ENCODE results near the gene HAVCR2.
A peak's percentile ranks its signal among the peaks of the same experiment; 100 is the strongest.

Gene HAVCR2

DNA sequence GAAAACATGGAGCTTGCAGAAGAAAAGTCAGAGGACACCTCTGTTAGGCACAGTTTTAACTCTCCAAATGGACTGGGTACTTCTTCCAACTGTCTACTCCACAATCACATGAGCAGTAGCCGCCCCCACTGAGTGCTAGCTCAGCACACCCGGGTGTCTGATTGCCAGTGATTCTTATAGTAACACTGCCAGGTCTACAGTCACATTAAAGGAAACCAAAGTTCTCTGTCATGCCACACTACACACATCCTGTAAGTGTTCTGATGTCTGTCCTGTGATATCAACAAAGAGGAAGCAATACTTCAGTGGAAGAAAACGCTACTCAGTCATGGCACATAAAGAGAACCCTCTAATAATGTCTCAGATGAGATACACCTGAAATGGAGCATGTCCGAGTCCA is at the start of gene HAVCR2:
Gene HAVCR2, minus strand, starts transcription at position 69 of the 400 bp plus-strand sequence. Its CDS starts 61 bp downstream, at position 8.
- DNase-seq (ENCODE audit: low spot score) = peak; percentile 65

DNA sequence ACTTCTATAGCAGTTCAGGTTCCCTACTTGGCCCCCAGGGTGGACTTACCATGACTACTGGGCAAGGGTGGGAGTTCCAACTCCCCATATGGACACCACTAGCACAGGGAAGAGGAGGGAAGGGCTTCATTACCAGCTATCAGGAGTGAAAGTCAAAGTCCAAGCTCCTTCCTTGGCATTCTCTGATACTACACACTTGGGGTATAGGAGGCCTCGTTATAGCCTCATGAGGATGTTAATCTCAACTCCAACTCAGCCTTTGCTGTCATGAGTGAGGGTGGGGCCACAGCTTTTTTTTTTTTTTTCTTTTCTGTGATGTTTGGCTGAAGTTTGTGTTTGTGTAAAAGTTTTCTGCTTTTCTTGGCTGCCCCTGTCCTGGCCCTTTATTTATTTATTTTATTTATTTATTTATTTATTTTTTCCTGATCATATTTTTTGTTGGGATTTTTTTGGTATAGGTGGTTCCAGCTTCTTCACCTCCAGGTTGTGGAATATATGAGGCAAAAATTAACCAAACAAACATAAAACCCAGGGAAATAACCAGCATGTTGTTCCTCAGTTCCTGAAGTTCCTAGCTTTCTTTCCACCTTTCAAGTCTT is 48.5 kb upstream of the HAVCR2 start:
- no peak for DNase-seq (ENCODE audit: low spot score)

DNA sequence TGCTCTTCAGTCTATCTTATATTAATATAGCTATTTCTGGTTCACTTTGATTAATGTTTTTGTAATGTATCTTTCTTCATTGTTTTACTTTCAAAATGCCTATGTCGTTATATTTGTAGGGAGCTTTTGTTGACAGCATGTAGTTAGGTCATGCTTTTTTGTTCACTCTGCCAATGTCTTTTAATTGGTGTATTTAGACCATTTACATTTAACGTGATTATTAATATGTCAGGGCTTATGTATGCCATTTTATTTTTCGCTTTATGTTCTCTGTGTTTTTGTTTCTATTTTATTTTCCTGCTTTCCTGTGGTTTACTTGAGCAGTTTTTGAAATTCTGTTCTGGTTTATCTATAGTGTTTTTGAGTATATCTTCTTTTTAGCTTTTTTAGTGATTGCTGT is 46.5 kb upstream of the HAVCR2 start:
- DNase-seq (ENCODE audit: low spot score) = no peak

DNA sequence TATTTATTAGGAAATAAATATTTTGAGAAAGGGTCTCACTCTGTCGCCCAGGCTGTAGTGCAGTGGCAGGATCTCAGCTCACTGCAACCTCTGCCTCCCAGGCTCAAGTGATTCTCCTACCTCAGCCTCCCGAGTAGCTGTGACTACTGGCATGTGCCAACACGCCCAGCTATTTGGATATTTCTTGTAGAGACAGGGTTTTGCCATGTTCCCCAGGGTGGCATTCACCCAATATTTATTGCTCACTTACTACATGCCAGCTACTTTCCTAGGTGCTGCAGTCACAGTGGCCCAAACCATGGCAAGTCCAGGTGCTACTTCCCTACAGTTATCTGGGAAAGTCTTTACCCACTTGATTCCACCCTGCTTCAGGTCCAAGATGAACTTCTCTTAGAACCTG is 42.2 kb upstream of the HAVCR2 start:
- DNase-seq (ENCODE audit: low spot score) = no peak

DNA sequence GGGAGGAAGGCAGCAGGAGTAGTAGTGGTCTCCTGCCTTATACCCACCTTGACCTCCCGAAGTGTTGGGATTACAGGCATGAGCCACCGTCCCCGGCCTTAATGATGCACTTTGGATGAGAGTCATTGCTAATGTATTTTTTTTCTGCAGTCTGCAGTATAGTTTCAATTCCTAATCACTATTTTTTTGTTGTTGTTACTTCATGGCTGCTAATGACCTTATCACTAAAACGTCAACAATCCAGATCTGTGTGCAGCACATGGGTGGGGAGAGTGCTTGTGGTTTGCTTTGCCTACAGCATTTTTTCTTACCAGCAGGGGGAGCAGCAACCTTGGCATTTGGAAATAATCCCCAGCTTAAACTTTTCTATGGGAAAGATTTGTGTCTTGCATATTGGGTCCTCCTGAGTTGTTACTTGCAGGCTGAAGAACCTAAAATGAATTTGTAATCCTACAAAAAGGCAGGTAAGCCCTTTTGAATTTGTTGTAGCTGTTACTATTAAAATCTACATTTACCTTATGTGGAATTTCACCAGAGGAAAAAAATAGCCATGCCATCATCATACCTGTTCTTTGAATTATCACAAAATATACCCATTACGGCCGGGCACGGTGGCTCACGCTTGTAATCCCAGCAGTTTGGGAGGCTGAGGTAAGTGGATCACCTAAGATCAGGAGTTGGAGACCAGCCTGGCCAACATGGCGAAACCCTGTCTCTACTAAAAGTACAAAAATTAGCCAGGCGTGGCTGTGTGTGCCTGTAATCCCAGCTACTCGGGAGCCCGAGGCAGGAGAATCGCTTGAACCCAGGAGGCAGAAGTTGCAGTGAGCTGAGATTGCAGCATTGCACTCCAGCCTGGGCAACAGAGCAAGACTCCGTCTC is 40.1 kb upstream of the HAVCR2 start:
- peak; percentile 87 for DNase-seq (ENCODE audit: low spot score)

DNA sequence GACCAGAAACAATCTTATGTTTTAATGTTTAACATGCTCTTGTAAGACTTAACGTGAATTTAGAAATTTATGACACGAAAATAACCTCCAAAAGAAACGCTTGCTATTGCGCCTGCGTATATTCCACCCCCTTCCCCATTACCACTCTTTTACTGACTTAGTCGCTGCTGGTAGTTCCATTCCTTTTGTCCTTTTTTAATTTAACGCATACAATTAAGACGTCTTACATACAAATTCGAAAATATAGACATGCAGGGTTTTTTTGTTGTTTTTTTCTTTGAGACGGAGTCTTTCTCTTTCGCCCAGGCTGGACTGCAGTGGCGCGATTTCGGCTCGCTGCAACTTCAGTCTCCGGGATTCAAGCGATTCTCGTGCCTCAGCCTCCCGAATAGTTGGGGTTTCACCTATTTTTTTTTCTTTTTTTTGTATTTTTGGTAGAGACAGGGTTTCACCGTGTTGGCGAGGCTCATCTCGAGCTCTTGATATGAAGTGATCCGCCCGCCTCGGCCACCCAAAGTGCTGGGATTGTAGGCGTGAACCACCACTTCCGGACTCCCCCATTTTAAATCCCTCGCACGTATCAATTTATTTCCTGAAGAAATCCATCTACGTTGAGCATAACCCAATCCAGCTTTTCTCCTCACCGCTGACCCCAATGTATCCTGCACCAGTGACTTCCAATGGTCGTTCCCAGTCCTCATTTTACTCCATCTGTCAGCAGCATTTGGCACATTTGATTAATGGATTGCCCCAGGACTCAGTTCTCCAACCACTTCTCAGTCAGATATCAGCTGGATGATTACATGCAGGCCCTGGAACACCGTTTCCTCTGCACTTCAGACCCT is 34.5 kb upstream of the HAVCR2 start:
- DNase-seq (ENCODE audit: low spot score) = peak; percentile 61

DNA sequence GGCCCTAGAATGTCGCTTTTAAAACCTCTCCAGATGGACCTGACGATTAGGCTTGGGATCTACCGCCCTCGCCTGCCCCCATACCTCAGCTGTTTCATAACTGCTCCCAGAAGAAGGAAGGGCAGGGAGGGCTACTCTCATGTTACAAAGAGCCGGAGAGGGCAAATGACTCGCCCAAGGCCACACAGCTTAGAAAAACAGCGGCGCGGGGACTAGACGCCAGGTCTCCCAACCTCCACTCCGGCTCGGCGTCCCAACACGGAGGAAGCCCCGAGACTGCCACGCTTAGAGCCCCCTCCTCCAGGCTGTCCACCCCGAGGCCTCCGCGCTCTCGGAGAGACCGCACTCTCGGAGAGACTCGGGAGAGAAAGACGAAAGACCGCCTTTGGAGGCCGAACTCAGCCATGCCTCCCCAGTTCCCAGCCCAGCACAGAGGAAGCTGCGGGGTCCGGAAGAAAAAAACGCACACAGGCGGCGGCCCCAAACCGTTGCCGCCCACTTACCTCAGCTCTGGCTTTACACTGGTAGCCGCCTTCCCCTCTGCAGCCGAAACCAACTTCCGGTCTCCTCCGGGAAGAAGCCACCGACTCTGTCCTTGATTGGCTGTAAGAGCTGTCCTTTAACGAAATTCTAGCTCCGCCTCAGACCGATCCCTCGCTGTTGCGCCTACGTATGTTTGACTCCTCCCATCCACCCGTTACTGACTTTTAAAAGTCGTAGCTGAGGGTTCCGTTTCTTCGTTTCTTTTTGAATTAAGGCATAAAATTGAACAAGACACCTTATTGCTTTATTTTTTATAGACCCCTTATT is 33.7 kb upstream of the HAVCR2 start, which contains the start of gene MED7:
Gene MED7, minus strand, starts transcription at position 549 of the 810 bp plus-strand sequence. CDS start 3,434 bp downstream, outside the sequence.
- DNase-seq (ENCODE audit: low spot score) = peak; percentile 98

DNA sequence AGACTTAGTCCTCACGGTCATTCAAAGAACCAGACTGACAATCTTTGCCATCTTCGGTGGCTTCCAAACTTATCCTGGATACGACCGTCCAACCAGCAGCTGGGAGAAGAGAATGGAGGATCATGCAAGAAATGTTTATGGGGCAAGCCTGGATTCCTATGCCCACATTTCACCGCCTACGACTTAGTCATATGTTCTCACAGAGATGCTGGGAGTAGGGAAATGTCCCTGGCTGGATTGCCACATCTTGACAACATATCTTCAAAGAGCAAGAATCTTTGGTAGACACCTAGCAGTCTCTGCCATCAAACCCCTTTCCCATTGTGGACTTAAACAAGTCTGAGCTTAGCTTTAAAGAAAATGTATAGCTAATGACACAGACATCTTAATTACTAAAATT is 28.8 kb upstream of the HAVCR2 start:
- no peak for DNase-seq (ENCODE audit: low spot score)

DNA sequence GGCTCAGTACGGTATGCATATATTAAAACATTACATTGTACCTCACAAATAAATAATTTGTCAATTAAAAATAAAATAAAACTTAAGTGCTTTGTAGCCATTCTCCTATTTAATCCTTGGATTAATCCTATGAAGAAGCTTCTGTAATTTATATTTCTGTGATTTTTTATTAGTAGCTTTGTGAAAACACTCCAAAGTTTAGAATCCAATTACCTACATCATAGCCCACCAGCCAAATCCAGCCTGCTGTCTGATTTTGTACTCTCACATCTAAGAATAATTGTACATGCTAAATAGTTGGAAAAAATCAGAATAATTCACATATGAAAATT is 23.4 kb upstream of the HAVCR2 start:
- no peak for DNase-seq (ENCODE audit: low spot score)

DNA sequence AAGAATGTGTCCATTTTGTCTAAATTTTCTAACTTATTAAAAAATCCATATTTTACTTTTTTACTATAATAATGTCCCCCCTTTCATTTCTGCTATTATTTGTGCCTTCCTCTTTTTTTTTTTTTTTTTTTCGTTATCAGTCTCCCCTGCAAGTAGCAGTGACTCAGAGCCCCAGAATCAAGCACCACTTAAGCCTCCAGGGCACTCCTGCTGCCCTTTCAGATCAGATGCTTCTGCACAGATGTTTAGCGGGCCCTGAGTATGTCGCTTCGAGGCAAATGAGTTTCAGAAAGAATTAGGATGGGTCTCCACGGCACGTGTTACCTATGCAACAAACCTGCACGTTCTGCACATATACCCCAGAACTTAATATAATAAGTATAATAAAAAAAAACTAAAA is 22.1 kb upstream of the HAVCR2 start:
- DNase-seq (ENCODE audit: low spot score) = no peak

DNA sequence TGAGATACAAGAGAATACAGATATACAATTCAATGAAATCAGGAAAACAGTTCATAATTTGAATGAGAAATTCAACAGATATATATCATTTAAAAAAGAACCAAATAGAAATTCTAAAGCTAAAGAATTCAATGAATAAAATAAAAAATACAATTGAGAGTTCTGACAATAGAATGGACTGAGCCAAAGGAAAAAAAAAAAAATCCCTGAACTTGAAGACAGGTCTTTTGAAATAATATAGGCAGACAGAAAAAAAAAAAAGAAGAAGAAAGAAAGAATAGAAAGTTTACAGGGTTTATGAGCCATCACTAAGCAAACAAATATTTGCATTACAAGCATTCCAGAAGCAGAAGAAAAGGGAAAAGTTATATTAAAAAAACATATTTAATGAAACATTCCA is 12.9 kb upstream of the HAVCR2 start:
- DNase-seq (ENCODE audit: low spot score) = no peak

DNA sequence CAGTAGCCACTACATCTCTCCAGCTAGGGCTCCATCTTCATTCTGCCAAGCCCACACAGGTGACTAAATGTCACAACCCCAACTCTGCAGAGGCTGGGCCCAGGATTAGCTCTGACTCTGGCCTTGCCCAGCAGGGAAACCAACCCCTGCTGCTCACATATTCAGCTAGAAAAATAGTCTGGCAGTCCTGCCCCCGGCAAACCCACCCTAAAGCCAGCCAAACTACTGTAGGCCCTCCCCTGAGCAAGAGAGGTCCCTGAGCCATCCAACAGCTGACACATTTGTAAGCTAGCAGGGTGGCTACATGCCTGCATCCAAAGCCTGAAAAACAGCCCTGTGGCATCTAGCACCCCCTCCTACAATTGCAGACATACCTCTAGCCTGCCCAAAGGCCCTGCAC is 11.3 kb upstream of the HAVCR2 start:
- no peak for DNase-seq (ENCODE audit: low spot score)

DNA sequence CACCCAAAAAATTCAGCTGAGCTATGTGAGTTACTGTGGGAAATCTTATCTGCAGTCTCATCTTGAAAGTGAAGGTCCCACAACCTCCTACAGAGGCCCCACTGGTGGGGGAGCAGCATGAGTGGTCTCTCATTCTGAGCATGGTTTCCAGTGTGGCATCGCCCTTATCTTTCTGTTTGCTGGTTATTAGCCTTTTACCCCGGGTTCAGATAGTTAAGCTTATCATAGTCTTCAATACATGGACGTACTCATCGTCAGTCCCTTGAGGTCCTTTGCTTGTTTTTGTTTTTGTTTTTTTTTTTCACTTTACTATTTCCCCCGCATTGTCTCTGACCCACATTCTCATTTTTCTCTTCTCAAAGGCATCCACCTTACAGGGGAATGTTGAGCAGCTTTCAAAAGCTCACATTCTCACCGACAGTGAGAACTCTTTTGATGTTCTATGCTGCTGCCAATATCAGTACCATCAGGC is 7.7 kb upstream of the HAVCR2 start:
- no peak for DNase-seq (ENCODE audit: low spot score)

DNA sequence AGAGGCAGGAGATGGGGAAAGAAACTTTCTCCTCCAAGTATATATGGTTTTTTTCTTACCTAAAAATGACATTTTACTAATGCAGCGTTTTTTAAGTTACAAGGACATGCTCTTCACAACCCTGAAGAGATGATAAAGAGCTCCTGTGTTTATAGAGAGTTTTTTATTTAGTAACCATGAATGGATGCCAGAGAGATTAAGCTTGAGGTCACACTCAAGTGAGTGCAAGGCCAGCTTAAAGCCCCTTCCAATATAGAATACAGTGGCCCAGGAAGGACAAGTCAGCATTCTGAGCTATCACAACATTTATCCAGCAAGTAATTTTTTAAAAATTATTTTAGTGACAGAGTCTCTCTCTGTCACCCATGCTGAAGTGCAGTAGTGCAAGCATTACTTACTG is 6.7 kb upstream of the HAVCR2 start:
- DNase-seq (ENCODE audit: low spot score) = no peak

DNA sequence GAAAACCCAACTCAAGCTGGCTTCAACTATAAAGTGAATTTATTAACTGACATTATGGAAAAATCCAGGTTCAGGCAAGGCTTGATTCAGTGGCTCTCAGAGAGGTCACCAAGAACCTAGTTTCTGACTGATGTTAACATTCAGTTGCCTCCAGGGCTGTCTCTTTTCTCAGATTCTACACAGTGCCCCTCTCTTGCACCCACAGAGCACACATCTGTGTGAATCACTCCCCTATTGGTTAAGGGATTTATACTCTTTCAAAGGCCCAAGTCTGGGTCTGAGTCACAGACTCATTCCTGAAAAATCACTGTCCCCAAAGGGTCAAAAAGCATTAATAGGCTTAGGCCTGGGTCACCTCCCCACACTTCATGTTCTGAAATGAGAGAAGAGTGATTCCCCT is 6.2 kb upstream of the HAVCR2 start:
- DNase-seq (ENCODE audit: low spot score) = no peak

DNA sequence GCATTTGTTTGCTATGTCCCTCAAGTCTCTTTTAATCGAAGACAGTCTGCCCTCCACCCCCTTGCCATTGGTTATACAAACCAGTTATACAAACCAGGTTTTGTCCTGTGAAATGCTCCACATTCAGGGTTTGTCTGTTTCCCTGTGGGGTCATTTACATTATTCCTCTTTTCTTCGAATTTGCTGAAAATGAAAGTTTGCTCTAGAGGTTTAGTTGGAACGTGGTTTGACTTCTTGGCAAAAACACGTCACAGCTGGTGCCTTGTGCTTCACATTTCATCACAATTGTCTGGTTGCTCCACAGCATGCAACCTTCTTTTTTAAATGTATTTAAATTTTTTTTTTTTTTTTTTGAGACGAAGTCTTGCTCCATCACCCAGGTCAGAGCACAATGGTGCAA is 4.2 kb upstream of the HAVCR2 start:
- DNase-seq (ENCODE audit: low spot score) = no peak

DNA sequence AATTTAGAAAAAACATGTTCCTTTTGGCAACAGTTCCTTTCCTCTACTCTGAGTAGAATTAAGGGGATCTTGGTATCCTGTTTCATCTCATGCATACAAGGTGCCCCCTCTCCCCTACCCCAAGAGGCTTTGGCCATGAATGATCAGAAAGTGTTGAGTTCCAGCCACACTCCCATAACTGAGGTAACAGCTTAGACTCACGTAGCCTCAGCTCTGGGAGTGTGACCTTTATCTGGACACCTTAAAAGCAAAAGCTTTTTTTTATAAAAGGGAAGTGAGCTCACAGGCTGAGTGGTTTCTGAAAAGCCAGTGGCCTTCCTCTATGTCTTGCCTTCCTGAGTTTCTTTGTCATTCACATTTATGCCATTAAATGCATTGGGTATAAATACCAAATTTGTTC is 900 bp upstream of the HAVCR2 start:
- DNase-seq (ENCODE audit: low spot score) = peak; percentile 42

DNA sequence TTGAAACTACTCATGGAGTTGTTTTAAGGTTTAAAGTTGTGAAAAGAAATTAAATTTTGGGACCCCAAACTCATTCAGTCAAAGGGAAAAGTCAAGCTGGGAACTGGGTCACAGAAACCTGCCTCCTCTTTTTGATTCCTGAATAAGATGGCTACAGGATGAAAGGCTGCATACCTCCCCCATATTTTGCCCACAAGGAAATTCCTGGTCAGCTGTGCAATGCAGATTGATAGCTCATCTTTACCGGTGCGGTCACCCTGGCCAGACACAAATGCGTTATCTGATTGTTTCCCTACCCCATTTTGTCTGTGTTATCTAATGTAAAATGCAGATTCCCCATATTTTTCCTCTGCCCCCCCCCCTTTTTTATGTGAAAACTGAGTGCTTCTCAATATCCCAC is 1.3 kb downstream of the HAVCR2 start:
- DNase-seq (ENCODE audit: low spot score) = no peak

DNA sequence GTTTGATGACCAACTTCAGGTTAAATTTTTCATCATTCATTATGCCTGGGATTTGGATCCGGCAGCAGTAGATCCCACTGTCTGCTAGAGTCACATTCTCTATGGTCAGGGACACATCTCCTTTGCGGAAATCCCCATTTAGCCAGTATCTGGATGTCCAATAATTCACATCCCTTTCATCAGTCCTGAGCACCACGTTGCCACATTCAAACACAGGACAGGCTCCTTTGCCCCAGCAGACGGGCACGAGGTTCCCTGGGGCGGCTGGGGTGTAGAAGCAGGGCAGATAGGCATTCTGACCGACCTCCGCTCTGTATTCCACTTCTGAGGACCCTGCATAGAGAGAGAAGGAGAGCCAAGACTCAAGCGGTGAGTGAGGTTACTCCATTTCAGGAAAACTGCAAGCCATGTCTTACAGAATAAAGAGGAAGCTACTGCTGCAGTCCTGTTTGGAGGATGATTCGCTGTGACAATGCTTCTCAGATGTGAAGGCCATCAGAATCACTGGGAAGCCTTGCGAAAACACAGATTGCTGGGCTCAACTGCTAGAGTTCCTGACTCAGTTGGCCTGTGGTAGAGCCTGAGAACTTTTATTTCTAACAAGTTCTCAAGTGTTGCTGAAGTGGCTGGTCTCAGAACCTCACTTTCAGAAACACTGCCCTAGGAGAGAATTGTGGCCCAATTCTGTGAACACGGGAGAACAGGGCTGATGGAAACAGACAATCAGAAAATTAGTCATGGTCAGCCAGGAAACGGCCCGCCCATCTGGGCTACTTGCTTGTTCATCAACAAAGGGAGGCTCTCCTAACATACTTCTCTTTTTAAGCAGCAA is 2.0 kb downstream of the HAVCR2 start:
- no peak for DNase-seq (ENCODE audit: low spot score)

DNA sequence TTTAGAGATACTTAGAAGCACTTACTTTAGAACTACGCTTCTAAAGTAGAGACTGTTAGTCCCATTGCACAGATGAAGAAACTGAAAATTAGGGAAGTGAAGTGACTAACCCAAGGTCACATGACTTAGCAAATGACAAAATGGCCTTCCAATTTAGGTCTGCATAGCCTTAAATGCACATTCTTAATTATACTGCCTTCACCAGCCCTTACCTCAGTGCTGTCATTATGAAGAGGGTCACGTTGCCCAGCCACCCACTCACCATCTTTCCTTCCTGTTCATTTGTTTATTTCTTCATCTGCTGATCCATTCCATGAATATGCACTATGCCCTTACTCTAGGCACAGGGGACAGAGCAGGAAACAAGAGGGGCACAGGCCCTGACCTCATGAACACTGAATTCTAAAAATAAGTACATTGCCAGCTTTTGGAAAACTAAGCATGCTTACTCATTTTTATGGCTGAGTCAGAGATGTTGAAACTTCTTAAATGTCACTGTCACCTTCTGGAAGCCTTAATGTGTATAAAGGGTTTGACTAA is 8.6 kb downstream of the HAVCR2 start:
- DNase-seq (ENCODE audit: low spot score) = no peak

Data from CD4-positive, alpha-beta T cell treated with Interleukin-6 at 100 ng/mL for 8 hours (primary cell).